Amniotic stem cell (primary cell): ENCODE results near the gene KCNG2.
"Not testable (repeated sequence)": the region's sequence is repeated elsewhere in the genome, so short reads cannot be mapped to it uniquely, and the experiment has no call there.

Experiments
- DNase-seq: peaks from one replicate; lab custom pipeline; 2025; lab: John Stamatoyannopoulos, UW

Gene KCNG2

GRCh38 chr18:79853303-79853992 is 55.7 kb downstream of the KCNG2 start:
- no peak for DNase-seq

DNA sequence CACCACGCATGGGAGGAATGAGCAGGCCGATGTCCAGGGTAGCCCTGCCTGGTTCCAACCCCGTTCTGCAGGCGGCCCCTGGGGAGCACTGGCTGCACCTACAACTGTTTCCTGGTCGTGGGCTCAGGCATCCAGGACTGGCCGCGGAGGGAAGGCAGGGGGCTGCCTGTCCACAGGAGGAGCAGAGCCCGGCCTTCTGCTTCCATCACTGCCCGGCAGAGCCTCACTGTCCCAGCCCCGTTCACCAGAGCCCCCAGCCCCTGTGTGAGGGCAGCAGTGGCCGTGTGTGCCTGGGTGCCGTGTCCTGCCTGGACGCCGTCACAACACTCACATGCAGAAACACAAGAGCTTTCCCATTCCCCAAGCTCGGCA is 56.2 kb downstream of the KCNG2 start:
- DNase-seq = no peak

DNA sequence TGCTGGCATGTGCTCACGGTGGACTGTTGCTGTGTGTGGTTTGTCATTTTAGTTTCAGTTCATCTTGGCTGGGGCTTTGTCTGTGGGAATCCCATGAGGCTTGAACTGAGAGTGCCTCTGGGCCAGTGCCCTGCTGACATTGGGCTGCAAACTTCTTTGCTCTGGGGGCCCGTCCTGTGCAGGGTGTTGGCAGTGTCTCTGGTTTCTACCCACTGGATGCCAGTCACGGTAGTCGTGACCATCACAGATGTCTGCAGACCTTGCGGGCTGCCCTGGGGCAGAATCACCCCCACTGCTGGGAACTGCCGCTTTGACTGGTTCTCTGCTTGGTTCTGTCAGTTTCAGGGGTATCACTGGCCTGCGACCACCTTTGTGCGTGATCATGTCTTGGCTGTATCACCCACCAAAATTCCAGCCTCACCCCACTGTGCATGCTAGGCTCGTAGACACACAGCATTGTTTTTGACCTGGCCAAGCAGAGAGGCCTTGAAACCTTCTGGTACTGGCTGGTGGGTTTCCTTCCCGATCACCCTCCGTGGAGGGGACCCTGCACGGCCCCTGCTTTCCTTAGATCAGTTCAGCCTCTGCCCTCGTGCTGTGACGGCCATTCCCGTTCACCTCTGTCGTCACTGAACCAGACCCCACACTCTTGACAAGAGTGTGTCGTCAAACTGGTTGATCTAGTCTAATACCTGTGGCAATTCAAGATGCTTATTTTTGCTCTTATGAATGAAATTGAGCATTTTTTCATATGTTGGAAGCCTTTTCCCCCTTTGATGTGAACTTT is 57.6 kb downstream of the KCNG2 start:
- no peak for DNase-seq

DNA sequence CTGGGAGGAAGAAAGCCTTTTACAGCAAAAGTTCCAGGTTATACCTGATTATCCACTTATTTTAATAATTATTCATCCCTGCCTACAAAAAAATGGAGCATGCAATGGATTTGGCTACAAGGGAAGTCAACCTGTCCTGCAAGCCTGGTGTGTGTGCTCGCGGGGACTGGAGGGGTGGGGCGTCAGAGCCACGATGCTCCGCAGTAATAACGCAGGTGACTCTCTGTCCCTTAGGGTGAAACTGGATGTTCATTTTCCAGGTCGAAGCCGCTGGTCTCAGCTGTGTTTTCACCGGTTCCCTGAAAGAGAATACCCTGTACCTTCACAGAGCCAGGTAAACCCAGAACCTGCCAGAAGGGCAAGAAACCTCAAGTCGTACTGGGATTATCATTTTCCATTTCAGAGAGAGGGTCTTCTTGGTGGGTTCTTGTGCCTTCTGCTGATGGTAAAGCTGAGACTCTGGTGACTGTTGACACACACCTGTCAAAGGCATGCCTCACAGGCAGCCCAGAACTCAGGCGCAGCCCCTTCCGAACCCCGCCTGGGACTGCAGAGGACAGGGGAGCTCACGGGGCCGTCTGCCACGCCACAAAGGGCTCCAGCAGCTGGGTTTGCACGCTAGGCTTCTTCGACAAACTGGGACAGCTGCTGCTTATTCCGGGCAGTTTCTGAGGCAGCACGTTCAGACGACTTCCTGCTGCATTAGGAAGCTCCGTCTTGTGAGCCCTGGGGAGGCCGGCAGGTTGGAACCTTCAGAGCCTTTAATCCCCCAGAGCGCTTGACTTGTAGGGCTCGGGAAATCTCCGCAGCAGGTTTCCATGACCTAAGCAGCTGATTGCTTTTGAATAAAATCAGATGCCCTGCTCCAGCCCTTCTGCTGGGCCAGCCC is 58.6 kb downstream of the KCNG2 start:
- no peak for DNase-seq

DNA sequence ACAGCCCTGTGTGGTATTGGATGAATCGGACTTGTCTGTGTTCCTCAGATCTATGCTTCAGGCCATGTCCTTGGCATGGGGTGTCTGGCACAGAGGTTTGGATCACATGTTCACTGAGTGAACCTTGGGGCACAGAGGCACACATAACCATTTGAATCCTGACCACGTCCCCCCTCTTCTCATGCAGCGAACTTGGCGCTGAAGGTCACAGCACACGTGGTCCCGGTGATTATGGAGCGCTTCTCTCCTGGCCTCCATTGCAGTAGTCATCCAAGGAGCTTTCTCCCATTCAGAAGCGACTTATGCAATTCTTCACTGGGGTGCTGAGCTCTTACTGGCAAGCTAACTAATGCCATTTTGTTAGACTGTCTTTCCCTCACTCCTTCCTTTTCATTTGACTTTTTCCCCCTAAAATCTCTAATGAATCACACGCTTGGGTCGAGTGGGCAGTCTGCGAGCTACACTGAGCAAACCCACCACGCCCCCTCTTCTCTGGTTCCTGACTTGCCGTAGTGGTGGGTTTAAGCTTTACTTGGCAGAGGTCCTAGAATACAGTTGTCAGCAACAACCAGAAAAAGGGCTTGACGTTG is 59.4 kb downstream of the KCNG2 start:
- no peak for DNase-seq

DNA sequence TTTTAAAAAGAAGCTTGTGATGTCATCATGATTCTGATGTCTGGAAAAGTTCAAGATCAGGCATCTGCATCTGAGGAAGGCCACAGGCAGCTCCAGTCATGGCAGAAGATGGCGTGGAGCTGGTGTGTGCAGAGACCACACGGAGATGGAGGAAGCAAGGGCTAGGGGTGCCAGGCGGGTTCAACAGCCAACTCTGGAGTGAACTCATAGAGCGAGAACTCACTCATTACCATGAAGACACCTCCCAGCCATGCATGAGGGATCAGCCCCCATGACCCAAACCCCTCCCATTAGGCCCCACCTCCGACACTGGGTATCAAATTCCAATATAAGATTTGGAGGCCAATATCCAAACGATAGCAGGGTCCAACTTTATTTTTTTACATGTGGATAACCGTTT is 61.6 kb downstream of the KCNG2 start:
- no peak for DNase-seq

DNA sequence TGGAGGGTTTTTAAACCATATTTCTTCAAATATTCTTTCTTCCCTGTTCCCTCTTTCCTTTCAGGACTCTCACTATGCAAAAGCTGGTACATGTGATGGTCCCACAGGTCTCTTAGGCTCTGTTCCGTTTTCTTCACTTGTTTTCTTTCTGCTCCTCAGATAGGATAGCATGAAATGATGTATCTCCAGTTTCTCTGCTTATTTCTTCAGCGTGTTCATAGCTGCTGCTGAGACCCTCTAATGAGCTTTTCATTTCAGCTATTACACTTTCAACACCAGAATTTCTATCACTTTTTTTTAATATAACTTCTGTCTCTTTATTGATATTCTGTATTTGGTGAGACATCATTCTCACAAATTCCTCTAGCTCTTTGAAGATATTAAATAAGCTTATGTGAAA is 63.9 kb downstream of the KCNG2 start:
- no peak for DNase-seq

- DNase-seq = no peak
Observed at GRCh38 chr18:79862562-79862961, 64.8 kb downstream of the KCNG2 start.

GRCh38 chr18:79863161-79864005 is 65.6 kb downstream of the KCNG2 start:
- no peak for DNase-seq

GRCh38 chr18:79864006-79864725 is 66.4 kb downstream of the KCNG2 start:
- no peak for DNase-seq

DNA sequence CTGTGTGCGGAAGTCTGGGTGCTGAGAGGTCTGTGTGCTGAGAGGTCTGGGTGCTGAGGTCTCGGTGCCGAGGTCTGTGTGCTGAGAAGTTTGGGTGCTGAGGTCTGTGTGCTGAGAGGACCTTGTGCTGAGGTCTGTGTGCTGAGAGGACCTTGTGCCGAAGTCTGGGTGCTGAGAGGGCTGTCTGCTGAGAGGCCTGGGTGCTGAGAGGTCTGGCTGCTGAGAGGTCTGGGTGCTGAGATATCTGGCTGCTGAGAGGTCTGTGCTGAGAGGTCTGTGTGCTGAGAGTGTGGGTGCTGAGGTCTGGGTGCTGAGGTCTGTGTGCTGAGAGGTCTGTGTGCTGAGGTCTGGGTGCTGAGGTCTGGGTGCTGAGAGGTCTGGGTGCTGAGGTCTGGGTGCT is 67.2 kb downstream of the KCNG2 start:
- not testable (repeated sequence) for DNase-seq

- DNase-seq = not testable (repeated sequence)
Observed at GRCh38 chr18:79865951-79866350, 68.2 kb downstream of the KCNG2 start.

- DNase-seq = no peak
Observed at GRCh38 chr18:79866889-79867574, 69.3 kb downstream of the KCNG2 start.

GRCh38 chr18:79867666-79868065 is 69.9 kb downstream of the KCNG2 start:
- no peak for DNase-seq

- no peak for DNase-seq
Observed at GRCh38 chr18:79868168-79868784, 70.5 kb downstream of the KCNG2 start.

DNA sequence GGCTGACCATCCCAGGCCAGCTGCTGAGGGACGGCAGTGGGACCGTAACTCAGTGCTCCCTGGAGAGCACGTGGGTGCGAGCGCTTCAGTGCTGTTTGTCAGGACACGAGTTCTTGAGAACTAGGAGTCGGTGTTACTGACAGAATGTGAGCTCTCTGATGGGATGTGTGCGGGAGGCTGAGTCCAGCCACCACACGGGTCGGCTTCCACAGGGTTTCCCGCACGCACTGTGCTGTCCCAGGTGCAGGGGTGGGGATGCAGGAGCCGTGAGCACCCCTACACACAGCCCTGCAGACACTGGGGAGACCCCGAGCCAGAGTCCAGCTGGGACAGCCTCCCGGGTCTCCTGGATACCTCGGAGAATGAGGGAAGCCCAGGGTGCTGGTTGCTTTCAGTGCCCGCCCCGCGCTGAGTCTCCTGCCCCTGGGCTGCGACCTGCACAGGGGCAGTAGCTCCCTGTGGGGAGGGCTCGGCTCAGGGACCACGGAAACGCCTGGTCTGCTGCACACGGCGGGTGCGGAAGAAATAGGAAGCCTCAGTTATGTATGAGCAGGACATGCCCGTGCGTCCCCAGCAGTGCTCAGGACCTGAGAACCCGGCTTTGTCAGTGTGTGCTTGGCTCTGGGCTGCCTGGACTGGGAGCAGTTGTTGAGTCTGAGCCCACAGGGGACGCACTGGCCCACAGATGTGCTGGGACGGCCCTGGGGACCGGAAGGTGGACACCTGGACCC is 71.2 kb downstream of the KCNG2 start:
- no peak for DNase-seq

GRCh38 chr18:79869591-79870300 is 72.0 kb downstream of the KCNG2 start:
- no peak for DNase-seq

GRCh38 chr18:79870301-79871025 is 72.7 kb downstream of the KCNG2 start:
- no peak for DNase-seq
